Measurements from ENCODE around the gene IRF7.

Gene IRF7

GRCh38 chr11:598005-598680 is 17.6 kb downstream of the IRF7 start:
- no peak overlapping the region for H3K4me2 ChIP-seq (ENCODE audit: low read length)
- H3K4me3 ChIP-seq (ENCODE audit: low read length): no peak overlapping the region
- peaks cover 3% of the 10 kb centered on the region for H3K4me1 ChIP-seq (ENCODE audit: control insufficient read depth, insufficient read depth, low read length)
- H3K9me3 ChIP-seq (replicated peaks; ENCODE audit: low read length): no peaks in the 10 kb centered on the region
- H3K27me3 ChIP-seq (ENCODE audit: control insufficient read depth, insufficient read depth, low read length): no peaks in the 10 kb centered on the region
- no peak overlapping the region for H3K9ac ChIP-seq (ENCODE audit: low read depth, low read length)
- peaks cover 77% of the 10 kb centered on the region for H3K36me3 ChIP-seq (ENCODE audit: insufficient read depth, low read length)

GRCh38 chr11:597166-597725 is 18.5 kb downstream of the IRF7 start:
- Histone ChIP-seq H3K4me1 (ENCODE audit: control insufficient read depth, insufficient read depth, low read length) (peaks cover 3% of the 10 kb centered on the region), H3K4me3 (ENCODE audit: low read length) (no peak overlapping the region), H3K36me3 (ENCODE audit: insufficient read depth, low read length) (peaks cover 82% of the 10 kb centered on the region), H3K4me2 (ENCODE audit: low read length) (no peak overlapping the region), H3K27me3 (ENCODE audit: control insufficient read depth, insufficient read depth, low read length) (no peaks in the 10 kb centered on the region), H3K9ac (ENCODE audit: low read depth, low read length) (no peak overlapping the region), H3K9me3 (replicated peaks; ENCODE audit: low read length) (no peaks in the 10 kb centered on the region)

GRCh38 chr11:596374-596773 is 19.4 kb downstream of the IRF7 start:
- H3K36me3 ChIP-seq (ENCODE audit: insufficient read depth, low read length): peaks cover 79% of the 10 kb centered on the region
- H3K4me1 ChIP-seq (ENCODE audit: control insufficient read depth, insufficient read depth, low read length): peaks cover 3% of the 10 kb centered on the region
- H3K4me2 ChIP-seq (ENCODE audit: low read length): no peak overlapping the region
- no peak overlapping the region for H3K4me3 ChIP-seq (ENCODE audit: low read length)
- H3K9ac ChIP-seq (ENCODE audit: low read depth, low read length): no peak overlapping the region
- no peaks in the 10 kb centered on the region for H3K27me3 ChIP-seq (ENCODE audit: control insufficient read depth, insufficient read depth, low read length)
- H3K9me3 ChIP-seq (replicated peaks; ENCODE audit: low read length): no peaks in the 10 kb centered on the region

GRCh38 chr11:595400-595799 is 20.4 kb downstream of the IRF7 start:
- no peaks in the 10 kb centered on the region for H3K9me3 ChIP-seq (replicated peaks; ENCODE audit: low read length)
- no peak overlapping the region for H3K4me2 ChIP-seq (ENCODE audit: low read length)
- H3K4me3 ChIP-seq (ENCODE audit: low read length): no peak overlapping the region
- peaks cover 80% of the 10 kb centered on the region for H3K36me3 ChIP-seq (ENCODE audit: insufficient read depth, low read length)
- no peak overlapping the region for H3K9ac ChIP-seq (ENCODE audit: low read depth, low read length)
- peaks cover 3% of the 10 kb centered on the region for H3K4me1 ChIP-seq (ENCODE audit: control insufficient read depth, insufficient read depth, low read length)
- H3K27me3 ChIP-seq (ENCODE audit: control insufficient read depth, insufficient read depth, low read length): no peaks in the 10 kb centered on the region

GRCh38 chr11:593347-593746 is 22.4 kb downstream of the IRF7 start:
- Histone ChIP-seq H3K4me2 (ENCODE audit: low read length) (no peak overlapping the region), H3K36me3 (ENCODE audit: insufficient read depth, low read length) (peaks cover 86% of the 10 kb centered on the region), H3K4me3 (ENCODE audit: low read length) (no peak overlapping the region), H3K27me3 (ENCODE audit: control insufficient read depth, insufficient read depth, low read length) (no peaks in the 10 kb centered on the region), H3K4me1 (ENCODE audit: control insufficient read depth, insufficient read depth, low read length) (peaks cover 3% of the 10 kb centered on the region), H3K9ac (ENCODE audit: low read depth, low read length) (no peak overlapping the region), H3K9me3 (replicated peaks; ENCODE audit: low read length) (no peaks in the 10 kb centered on the region)

- H3K4me2 ChIP-seq (ENCODE audit: low read length): no peak overlapping the region
- H3K27me3 ChIP-seq (ENCODE audit: control insufficient read depth, insufficient read depth, low read length): no peaks in the 10 kb centered on the region
- peaks cover 82% of the 10 kb centered on the region for H3K36me3 ChIP-seq (ENCODE audit: insufficient read depth, low read length)
- no peak overlapping the region for H3K4me3 ChIP-seq (ENCODE audit: low read length)
- no peak overlapping the region for H3K9ac ChIP-seq (ENCODE audit: low read depth, low read length)
- no peaks in the 10 kb centered on the region for H3K9me3 ChIP-seq (replicated peaks; ENCODE audit: low read length)
- peaks cover 7% of the 10 kb centered on the region for H3K4me1 ChIP-seq (ENCODE audit: control insufficient read depth, insufficient read depth, low read length)
Observed at GRCh38 chr11:592918-593317, 22.8 kb downstream of the IRF7 start.

- Histone ChIP-seq H3K4me2 (ENCODE audit: low read length) (no peak overlapping the region), H3K9ac (ENCODE audit: low read depth, low read length) (no peak overlapping the region), H3K27me3 (ENCODE audit: control insufficient read depth, insufficient read depth, low read length) (no peaks in the 10 kb centered on the region), H3K4me3 (ENCODE audit: low read length) (no peak overlapping the region), H3K4me1 (ENCODE audit: control insufficient read depth, insufficient read depth, low read length) (peaks cover 11% of the 10 kb centered on the region), H3K9me3 (replicated peaks; ENCODE audit: low read length) (no peaks in the 10 kb centered on the region), H3K36me3 (ENCODE audit: insufficient read depth, low read length) (peaks cover 80% of the 10 kb centered on the region)
Observed at GRCh38 chr11:592501-592900, 23.2 kb downstream of the IRF7 start.

GRCh38 chr11:590997-591396 is 24.8 kb downstream of the IRF7 start:
- H3K36me3 ChIP-seq (ENCODE audit: insufficient read depth, low read length): peaks cover 79% of the 10 kb centered on the region

GRCh38 chr11:589798-590197 is 26.0 kb downstream of the IRF7 start:
- Histone ChIP-seq H3K4me3 (ENCODE audit: low read length) (no peak overlapping the region), H3K4me1 (ENCODE audit: control insufficient read depth, insufficient read depth, low read length) (peaks cover 16% of the 10 kb centered on the region), H3K4me2 (ENCODE audit: low read length) (no peak overlapping the region), H3K27me3 (ENCODE audit: control insufficient read depth, insufficient read depth, low read length) (no peaks in the 10 kb centered on the region), H3K9me3 (replicated peaks; ENCODE audit: low read length) (no peaks in the 10 kb centered on the region), H3K9ac (ENCODE audit: low read depth, low read length) (no peak overlapping the region), H3K36me3 (ENCODE audit: insufficient read depth, low read length) (peaks cover 72% of the 10 kb centered on the region)

More at GRCh38 chr11:590997-591396, 24.8 kb downstream of the IRF7 start:
- Histone ChIP-seq H3K4me1 (ENCODE audit: control insufficient read depth, insufficient read depth, low read length) (peaks cover 16% of the 10 kb centered on the region), H3K27me3 (ENCODE audit: control insufficient read depth, insufficient read depth, low read length) (no peaks in the 10 kb centered on the region), H3K4me2 (ENCODE audit: low read length) (no peak overlapping the region), H3K4me3 (ENCODE audit: low read length) (no peak overlapping the region), H3K9ac (ENCODE audit: low read depth, low read length) (no peak overlapping the region), H3K9me3 (replicated peaks; ENCODE audit: low read length) (no peaks in the 10 kb centered on the region)

GRCh38 chr11:587978-588380 is 27.8 kb downstream of the IRF7 start:
- H3K36me3 ChIP-seq (ENCODE audit: insufficient read depth, low read length): peaks cover 65% of the 10 kb centered on the region
- H3K4me1 ChIP-seq (ENCODE audit: control insufficient read depth, insufficient read depth, low read length): peaks cover 13% of the 10 kb centered on the region
- H3K9me3 ChIP-seq (replicated peaks; ENCODE audit: low read length): no peaks in the 10 kb centered on the region
- H3K27me3 ChIP-seq (ENCODE audit: control insufficient read depth, insufficient read depth, low read length): no peaks in the 10 kb centered on the region
- no peak overlapping the region for H3K9ac ChIP-seq (ENCODE audit: low read depth, low read length)
- H3K4me2 ChIP-seq (ENCODE audit: low read length): peak overlapping the region; percentile 51
- no peak overlapping the region for H3K4me3 ChIP-seq (ENCODE audit: low read length)

GRCh38 chr11:587546-587945 is 28.2 kb downstream of the IRF7 start:
- Histone ChIP-seq H3K36me3 (ENCODE audit: insufficient read depth, low read length) (peaks cover 60% of the 10 kb centered on the region), H3K27me3 (ENCODE audit: control insufficient read depth, insufficient read depth, low read length) (no peaks in the 10 kb centered on the region), H3K9ac (ENCODE audit: low read depth, low read length) (no peak overlapping the region), H3K4me2 (ENCODE audit: low read length) (peak overlapping the region; percentile 51), H3K4me3 (ENCODE audit: low read length) (no peak overlapping the region), H3K4me1 (ENCODE audit: control insufficient read depth, insufficient read depth, low read length) (peaks cover 13% of the 10 kb centered on the region), H3K9me3 (replicated peaks; ENCODE audit: low read length) (no peaks in the 10 kb centered on the region)

All from skeletal muscle satellite cell (primary cell).